HTERT RPE-1 (cell line): Measurements from ENCODE around the gene RBM28.

Experiments
- in situ Hi-C: fragments of 300-500 bp; cut with MboI; formaldehyde crosslinking; loops from 4 replicates; pipeline ENCODE4 v1.14.3; 2020; ENCODE audit warnings: low sequenced_read_pairs

The RBM28 gene

GRCh38 chr7:128264477-128264876 lies 79.2 kb downstream of the RBM28 start:
- in situ Hi-C loops, result no loop called here

GRCh38 chr7:128263420-128263819 lies 80.3 kb downstream of the RBM28 start:
- in situ Hi-C loops, result no loop called here

GRCh38 chr7:128262273-128263028 lies 81.3 kb downstream of the RBM28 start:
- in situ Hi-C loops, result no loop called here

GRCh38 chr7:128260069-128260795 lies 83.5 kb downstream of the RBM28 start:
- in situ Hi-C loops, result no loop called here

- in situ Hi-C loops, result no loop called here
These were observed 84.3 kb downstream of the RBM28 start for GRCh38 chr7:128259131-128260061.

- in situ Hi-C loops, result no loop called here
These were observed 86.2 kb downstream of the RBM28 start for GRCh38 chr7:128257458-128257857.

GRCh38 chr7:128255271-128255670 lies 88.4 kb downstream of the RBM28 start:
- in situ Hi-C loops, result no loop called here

- in situ Hi-C loops, result no loop called here
These were observed 89.2 kb downstream of the RBM28 start for GRCh38 chr7:128254470-128254869.

GRCh38 chr7:128253701-128254100 lies 90.0 kb downstream of the RBM28 start:
- in situ Hi-C loops, result no loop called here

GRCh38 chr7:128251337-128251736 lies 92.4 kb downstream of the RBM28 start:
- in situ Hi-C loops, result no loop called here
